Suprapubic skin (tissue), 4 donors: ENCODE data around the gene TTLL5. TPM values are rescaled to one million over a fixed set of nuclear protein-coding genes. Genes with fewer than 3 reads are reported as not detected.

ENCODE experiments used
- DNase-seq, 2 donors: peaks; one replicate each; pipeline ENCODE4 v3.0.0-alpha.2; 2019; ENCODE audit warnings: low spot score in 2 of 2
- H3K27ac ChIP-seq: fragments of 200-600 bp; sonication (generic); one replicate; pipeline ENCODE4 v1.5.1; 2019
- H3K27me3 ChIP-seq: fragments of 200-600 bp; sonication (generic); one replicate; pipeline ENCODE4 v1.5.1; 2019
- H3K36me3 ChIP-seq: fragments of 200-600 bp; sonication (generic); one replicate; pipeline ENCODE4 v1.5.1; 2019
- H3K4me1 ChIP-seq: fragments of 200-600 bp; sonication (generic); one replicate; pipeline ENCODE4 v1.5.1; 2019
- H3K4me3 ChIP-seq: fragments of 200-600 bp; sonication (generic); one replicate; pipeline ENCODE4 v1.5.1; 2019; ENCODE audit warnings: mild to moderate bottlenecking
- H3K9me3 ChIP-seq: fragments of 200-600 bp; sonication (generic); one replicate; pipeline ENCODE4 v1.5.1; 2019
- CTCF ChIP-seq, 2 donors: fragments of 200-600 bp in 1 of 2; fragments of 450-650 bp in 1 of 2; sonication (generic) in 1 of 2; IDR thresholded peaks; one replicate each; pipeline ENCODE4 v1.5.1; 2016 to 2019; ENCODE audit warnings: antibody characterized with exemption in 2 of 2, mild to moderate bottlenecking in 1 of 2, moderate library complexity in 1 of 2
- EP300 ChIP-seq: sonication (generic); formaldehyde crosslinking; IDR thresholded peaks from one replicate; pipeline ENCODE4 v1.6.1; 2017; ENCODE audit warnings: antibody characterized with exemption
- POLR2A ChIP-seq, 2 donors: fragments of 450-650 bp; IDR thresholded peaks; one replicate each; pipeline ENCODE4 v1.6.1; 2017; ENCODE audit warnings: antibody characterized with exemption in 2 of 2, mild to moderate bottlenecking in 2 of 2, moderate library complexity in 2 of 2
- POLR2AphosphoS5 ChIP-seq, 3 donors: sonication (generic); formaldehyde crosslinking; IDR thresholded peaks; one replicate each; pipeline ENCODE4 v1.6.1; 2017; ENCODE audit warnings: antibody characterized with exemption in 3 of 3
- WGBS: methylation state at CpG from one replicate; pipeline ENCODE4 v1.1.5; 2018; 5-methylcytosine and 5-hydroxymethylcytosine counted together
- total RNA-seq, 4 donors: library from RNA; depleted of rRNA; stranded (reverse); fragments of >200 nt; gene quantifications; one replicate each; pipeline ENCODE4 v1.1.0, GENCODE V29; 2016

The TTLL5 gene
- total RNA-seq, 4 donors from 2014 or later: 24.4 to 56.4 (median 34.8) TPM

GRCh38 chr14:75649337-75649736 lies 11.7 kb upstream of the TTLL5 start:
- no peak for TF ChIP-seq POLR2AphosphoS5 (IDR thresholded peaks at IDR 0.05)
- TF ChIP-seq POLR2A (IDR thresholded peaks at IDR 0.05): no peak
- TF ChIP-seq EP300: no peak
- no peak for TF ChIP-seq CTCF (IDR thresholded peaks at IDR 0.05)
- WGBS: 100% methylated on average over 1 of the region's 1 CpG
- no peak for DNase-seq
- peaks cover 64% of the 10 kb centered on the region for H3K36me3 ChIP-seq
- H3K4me1 ChIP-seq: peaks cover 4% of the 10 kb centered on the region
- no peak overlapping the region for H3K27ac ChIP-seq
- no peak overlapping the region for H3K4me3 ChIP-seq
- no peaks in the 10 kb centered on the region for H3K9me3 ChIP-seq
- no peaks in the 10 kb centered on the region for H3K27me3 ChIP-seq

DNA sequence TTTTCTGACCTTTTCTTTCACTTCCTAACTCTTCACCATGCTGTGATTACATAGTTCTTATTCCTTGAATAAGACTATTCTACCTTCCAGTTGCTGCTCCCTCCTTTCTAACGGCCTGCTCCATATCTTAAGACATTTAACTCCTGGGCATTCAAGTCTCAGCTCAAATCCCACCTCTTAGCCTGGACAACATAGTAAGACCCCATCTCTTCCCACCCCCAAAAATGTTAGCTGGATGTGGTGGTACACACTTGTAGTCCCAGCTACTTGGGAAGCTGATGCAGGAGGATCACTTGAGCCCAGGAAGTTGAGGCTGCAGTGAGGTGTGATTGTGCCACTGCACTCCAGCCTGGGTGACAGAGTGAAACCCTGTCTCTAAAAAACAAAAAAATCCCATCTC lies 11.3 kb upstream of the TTLL5 start:
- DNase-seq: no peak
- peaks cover 4% of the 10 kb centered on the region for H3K4me1 ChIP-seq
- TF ChIP-seq EP300 (no peak), POLR2AphosphoS5 (IDR thresholded peaks at IDR 0.05) (no peak), POLR2A (IDR thresholded peaks at IDR 0.05) (no peak), CTCF (IDR thresholded peaks at IDR 0.05) (no peak)
- no peak overlapping the region for H3K27ac ChIP-seq
- 94% methylated on average over 1 of the region's 1 CpG for WGBS
- H3K9me3 ChIP-seq: no peaks in the 10 kb centered on the region
- peaks cover 69% of the 10 kb centered on the region for H3K36me3 ChIP-seq
- no peak overlapping the region for H3K4me3 ChIP-seq
- no peaks in the 10 kb centered on the region for H3K27me3 ChIP-seq

GRCh38 chr14:75650253-75651058 lies 10.6 kb upstream of the TTLL5 start:
- 96% methylated on average over 5 of the region's 5 CpGs for WGBS

GRCh38 chr14:75653563-75653962 lies 7.5 kb upstream of the TTLL5 start:
- Histone ChIP-seq H3K4me1 (peaks cover 4% of the 10 kb centered on the region), H3K27me3 (no peaks in the 10 kb centered on the region), H3K36me3 (peaks cover 63% of the 10 kb centered on the region), H3K9me3 (no peaks in the 10 kb centered on the region), H3K4me3 (no peak overlapping the region), H3K27ac (no peak overlapping the region)
- no peak for DNase-seq
- TF ChIP-seq POLR2AphosphoS5 (IDR thresholded peaks at IDR 0.05) (no peak), POLR2A (IDR thresholded peaks at IDR 0.05) (no peak), CTCF (IDR thresholded peaks at IDR 0.05) (no peak), EP300 (no peak)
- WGBS: 95% methylated on average over 1 of the region's 1 CpG

More at GRCh38 chr14:75650253-75651058, 10.6 kb upstream of the TTLL5 start:
- no peak for DNase-seq
- no peaks in the 10 kb centered on the region for H3K9me3 ChIP-seq
- H3K4me1 ChIP-seq: peaks cover 4% of the 10 kb centered on the region
- H3K4me3 ChIP-seq: no peak overlapping the region
- H3K27ac ChIP-seq: no peak overlapping the region
- TF ChIP-seq POLR2AphosphoS5 (IDR thresholded peaks at IDR 0.05): no peak
- TF ChIP-seq EP300: no peak
- no peak for TF ChIP-seq CTCF (IDR thresholded peaks at IDR 0.05)
- TF ChIP-seq POLR2A (IDR thresholded peaks at IDR 0.05): no peak
- no peaks in the 10 kb centered on the region for H3K27me3 ChIP-seq
- H3K36me3 ChIP-seq: peaks cover 71% of the 10 kb centered on the region

GRCh38 chr14:75654127-75654732 lies 6.8 kb upstream of the TTLL5 start:
- WGBS: 5% methylated on average over 4 of the region's 4 CpGs
- Histone ChIP-seq H3K36me3 (peaks cover 58% of the 10 kb centered on the region), H3K4me3 (no peak overlapping the region), H3K27me3 (no peaks in the 10 kb centered on the region), H3K4me1 (peaks cover 9% of the 10 kb centered on the region), H3K9me3 (no peaks in the 10 kb centered on the region), H3K27ac (no peak overlapping the region)
- TF ChIP-seq POLR2A (IDR thresholded peaks at IDR 0.05) (no peak), EP300 (no peak), CTCF (IDR thresholded peaks at IDR 0.05) (peak; percentile 95 to 97), POLR2AphosphoS5 (IDR thresholded peaks at IDR 0.05) (no peak)
- peak; percentile 88 to 90 for DNase-seq
